ELR (cell line): ENCODE measurements around the gene LRRC59.
"Not testable (repeated sequence)": the region's sequence is repeated elsewhere in the genome, so short reads cannot be mapped to it uniquely, and the experiment has no call there.

Experiments
- DNase-seq: peaks from one replicate; pipeline ENCODE4 v3.0.0-alpha.2; 2015; ENCODE audit warnings: low read depth

LRRC59 gene

GRCh38 chr17:50397111-50397918 is at the start of gene LRRC59:
Gene LRRC59, minus strand, starts transcription at chr17:50397523. Its CDS starts 206 bp downstream, at chr17:50397317.
- DNase-seq = peak; percentile 91

DNA sequence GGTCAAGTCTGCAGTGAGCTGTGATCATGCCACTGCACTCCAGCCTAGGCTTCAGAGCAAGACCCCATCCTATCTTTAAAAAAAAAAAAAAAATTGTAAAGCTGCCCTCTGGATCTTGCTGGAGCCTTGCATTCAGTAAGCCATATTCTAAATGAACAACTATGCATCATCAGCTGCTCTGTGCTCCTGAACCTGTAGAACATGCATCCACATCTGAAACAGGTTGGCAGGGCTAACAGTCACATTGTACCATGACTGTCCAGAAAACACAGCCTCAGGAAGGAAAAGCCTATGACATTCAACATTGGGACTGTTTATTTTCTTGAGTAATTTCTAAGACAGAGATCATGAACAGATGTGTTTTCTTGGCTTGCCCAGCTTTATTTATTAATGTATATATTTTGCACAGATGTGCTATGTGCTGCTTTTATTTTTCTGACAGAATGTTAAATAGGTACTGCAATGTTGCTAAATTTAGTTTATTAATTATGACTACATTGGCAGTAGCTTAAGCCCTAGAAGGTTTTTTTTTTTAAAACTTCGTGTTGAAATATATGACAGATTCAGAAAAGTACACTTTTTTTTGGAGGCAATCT is 48.5 kb upstream of the LRRC59 start:
- no peak for DNase-seq

DNA sequence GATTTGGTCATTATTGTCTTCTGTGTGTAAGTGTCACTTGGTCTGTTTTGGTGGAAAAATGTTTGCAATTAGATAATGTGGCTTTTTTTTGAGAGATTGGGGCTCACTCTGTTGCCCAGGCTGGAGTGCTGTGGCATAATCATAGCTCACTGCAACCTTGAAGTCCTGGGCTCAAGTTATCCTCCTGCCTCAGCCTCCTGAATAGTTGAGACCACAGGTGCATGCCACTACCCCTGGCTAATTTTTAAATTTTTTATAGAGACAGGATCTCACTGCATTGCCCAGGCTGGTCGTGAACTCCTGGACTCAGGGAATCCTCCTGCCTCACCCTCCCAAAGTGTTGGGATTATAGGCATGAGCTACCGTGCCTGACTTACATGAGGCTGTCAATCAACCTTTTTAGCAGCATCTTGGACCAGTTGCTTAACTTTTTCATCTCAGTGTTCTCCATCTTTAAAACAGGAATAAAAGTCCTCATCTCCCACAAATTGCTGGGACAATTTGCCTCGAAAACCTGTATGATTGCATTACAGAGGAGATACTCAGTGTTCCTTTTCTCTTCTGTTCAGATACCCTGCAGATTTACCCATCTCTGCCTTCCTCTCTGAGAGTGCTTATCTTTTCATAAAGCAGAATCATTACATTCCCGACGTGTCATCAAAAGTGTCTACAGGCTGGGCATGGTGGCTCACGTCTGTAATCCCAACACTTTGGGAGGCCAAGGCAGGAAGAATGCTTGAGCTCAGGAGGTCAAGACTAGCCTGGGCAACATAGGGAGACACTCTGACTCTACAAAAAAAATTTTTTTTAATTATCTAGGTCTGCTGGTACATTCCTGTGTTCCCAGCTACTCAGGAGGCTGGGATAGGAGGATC is 47.8 kb upstream of the LRRC59 start:
- DNase-seq = no peak

DNA sequence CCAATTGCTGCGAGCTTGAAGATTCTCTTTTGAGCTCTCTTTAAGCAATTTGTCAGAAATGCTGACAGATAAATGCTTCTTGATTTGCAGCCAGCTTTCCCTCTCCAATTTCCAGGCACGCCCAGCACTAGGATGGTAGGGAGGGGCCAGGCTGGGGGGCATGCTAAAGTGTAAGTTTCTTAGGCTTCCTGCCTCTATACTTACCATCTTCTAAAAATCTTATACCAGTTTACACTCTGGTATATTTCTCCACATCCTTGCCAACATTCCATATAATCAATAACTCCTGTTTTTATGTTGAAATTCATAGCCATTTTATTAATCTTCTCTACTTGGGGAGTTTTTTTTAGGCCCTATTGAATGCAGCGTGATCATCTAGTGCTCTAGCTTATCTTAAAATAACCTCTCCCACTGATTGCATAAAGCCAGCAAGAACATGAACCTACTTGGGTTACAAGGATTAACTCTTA is 46.2 kb upstream of the LRRC59 start:
- no peak for DNase-seq

DNA sequence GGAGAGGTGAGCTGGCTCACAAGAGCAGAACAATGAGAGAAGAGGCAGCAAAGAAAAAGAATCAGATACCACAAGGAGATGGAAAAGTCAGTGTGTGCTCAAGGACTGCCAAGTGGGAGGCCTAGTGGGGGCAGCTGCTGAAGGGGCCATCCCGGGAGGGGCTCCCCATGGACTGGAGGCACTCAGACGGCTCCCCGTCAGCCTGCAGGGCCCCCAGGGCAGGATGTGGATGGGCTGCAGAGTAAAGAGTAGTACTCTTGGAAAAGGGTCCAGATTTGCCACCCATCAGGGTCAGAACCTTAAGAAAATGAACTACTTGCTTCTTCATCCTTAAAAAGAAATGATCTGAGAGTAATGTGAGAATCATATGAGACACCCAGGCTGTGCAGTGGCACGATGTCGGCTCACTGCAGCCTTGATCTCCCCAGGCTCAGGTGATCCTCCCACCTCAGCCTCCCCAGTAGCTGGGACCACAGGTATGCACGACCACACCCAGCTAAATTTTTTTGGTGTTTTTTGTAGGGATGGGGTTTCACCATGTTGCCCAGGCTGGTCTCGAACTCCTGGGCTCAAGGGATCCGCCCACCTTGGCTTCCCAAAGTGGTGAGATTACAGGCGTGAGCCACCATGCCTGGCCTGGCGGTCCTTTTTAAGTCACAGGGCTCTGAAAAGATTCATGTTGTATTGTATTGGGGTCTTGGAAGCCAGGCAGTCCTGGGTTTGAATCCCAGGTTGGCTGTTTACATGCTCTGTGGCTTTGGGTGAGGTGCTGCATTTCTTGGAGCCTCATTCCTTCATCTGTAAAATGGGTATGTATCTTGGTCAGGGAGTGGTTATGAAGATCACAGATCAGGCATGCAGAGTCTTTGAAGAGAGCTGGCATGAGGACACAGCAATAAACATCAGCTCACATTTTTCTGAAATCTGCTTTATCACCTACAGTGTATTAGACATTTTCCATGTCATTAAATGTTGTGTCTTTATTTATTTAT is 43.8 kb upstream of the LRRC59 start:
- no peak for DNase-seq

DNA sequence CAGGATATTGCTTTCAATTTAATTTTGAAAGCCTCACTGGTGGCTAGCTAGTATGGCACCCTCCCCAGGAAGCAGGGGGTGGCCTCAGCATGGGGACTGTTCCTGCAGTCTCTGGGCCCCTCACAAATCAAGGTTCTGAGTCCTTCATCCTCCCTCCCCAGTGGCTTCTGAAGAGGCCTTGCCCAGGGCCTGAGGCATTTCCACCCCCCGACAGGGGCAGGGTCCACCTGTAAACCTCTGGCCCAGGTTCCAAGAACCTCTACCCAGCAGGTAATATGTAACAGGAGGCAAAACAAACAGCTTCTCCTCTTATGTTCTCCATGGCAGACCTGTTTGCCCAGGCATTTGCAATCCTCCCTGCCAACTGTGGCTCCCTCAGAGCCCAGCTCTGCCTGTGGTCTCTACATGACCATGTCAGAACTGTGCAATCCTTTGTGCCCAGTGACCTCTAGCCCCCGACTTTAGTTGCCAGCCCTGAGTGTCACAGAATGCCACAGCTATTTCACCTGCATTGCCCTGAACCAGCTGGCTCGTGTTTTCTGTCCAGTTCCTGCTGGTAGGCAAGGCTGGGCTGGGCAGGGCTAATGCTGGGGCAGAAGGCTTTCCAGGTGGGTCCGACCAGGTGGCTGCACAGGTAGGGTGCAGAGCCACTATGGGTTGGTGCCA is 43.0 kb upstream of the LRRC59 start:
- DNase-seq = no peak

DNA sequence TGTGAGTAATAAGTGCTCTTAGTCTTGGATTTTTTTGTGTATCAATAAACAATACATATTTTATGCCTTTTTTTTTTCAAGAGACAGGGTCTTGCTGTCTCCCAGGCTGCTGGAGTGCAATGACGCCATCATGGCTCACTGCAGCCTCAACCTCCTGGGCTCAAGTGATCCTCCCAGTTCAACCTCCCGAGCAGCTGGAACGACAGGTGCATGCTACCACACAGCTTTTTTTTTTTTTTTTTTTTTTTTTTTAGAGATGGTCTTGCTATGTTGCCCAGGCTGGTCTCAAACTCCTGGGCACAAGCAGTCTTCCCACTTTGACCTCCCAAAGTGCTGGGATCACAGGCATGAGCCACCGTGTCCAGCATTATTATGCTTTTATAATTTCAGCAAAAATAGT is 41.7 kb upstream of the LRRC59 start:
- no peak for DNase-seq

GRCh38 chr17:50437409-50437808 is 40.1 kb upstream of the LRRC59 start:
- DNase-seq = no peak

GRCh38 chr17:50432125-50432762 is 34.9 kb upstream of the LRRC59 start:
- no peak for DNase-seq

GRCh38 chr17:50430821-50431618 is 33.7 kb upstream of the LRRC59 start:
- no peak for DNase-seq

DNA sequence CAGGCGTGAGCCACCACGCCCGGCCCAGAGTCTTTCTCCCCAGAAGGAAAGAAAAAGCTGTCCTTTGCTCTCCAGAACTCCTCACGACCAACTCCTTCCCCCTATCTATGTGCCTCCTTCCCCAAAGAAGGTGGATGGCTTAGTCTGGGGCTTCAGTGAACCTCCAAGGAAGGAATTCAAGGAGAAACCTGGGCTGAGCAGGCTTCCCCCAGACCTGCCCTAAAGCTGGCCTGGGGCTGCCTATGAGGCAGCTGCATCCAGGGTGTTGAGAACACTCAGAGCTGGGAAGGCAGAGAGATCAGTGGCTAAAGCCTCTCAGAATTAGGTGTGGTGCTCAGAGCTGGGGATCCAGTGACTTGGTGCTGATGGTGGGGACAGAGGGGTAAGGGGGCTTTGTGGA is 32.5 kb upstream of the LRRC59 start:
- no peak for DNase-seq

- DNase-seq = no peak
Observed at GRCh38 chr17:50428831-50429424, 31.6 kb upstream of the LRRC59 start.

GRCh38 chr17:50428126-50428525 is 30.8 kb upstream of the LRRC59 start:
- DNase-seq = not testable (repeated sequence)

DNA sequence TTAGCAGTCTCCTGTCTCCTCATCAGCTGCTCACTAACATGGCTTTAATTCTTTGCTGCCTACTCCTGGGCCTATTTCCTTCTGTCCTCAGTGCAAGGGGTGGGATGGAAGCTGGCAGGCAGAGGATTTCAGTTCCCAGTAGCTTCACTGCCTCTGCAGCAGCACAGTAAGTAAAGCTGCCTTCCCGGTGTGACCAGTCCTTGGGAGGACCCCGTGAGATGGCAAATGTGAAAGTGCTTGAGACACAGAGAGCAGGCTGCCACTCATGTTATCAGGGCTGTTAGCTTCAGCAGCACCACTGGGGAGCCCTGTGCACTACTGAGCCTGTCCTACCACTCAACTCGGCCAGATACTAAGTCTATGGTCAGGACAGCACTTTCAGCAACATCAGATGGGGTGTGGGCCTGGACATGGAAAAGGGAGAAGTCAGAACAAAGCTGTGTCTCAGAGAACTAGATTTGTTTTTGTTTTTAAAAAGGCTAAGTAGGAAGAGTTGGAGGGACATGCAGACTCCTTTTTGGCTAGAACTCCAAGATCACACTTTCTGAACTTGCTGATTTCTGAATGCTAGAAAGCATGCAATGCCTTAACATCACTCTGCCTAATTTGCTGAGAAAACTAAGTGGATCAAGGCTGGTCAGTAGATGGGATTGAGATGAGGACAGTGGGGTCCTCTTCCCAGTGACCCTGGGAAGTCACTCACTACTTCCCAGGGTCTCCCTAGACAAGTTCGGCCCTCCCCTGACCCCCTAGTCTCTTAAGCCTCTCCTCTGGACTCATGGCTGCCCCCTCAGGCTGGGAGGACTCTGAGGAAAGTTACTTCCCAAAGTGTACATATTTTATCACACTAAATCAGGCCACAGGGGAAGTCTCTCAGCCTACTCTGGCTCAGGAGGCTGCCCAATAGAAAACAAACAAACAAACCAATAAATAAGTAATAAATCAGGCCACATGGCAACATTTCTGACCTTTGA is 29.8 kb upstream of the LRRC59 start:
- DNase-seq = peak; percentile 60

DNA sequence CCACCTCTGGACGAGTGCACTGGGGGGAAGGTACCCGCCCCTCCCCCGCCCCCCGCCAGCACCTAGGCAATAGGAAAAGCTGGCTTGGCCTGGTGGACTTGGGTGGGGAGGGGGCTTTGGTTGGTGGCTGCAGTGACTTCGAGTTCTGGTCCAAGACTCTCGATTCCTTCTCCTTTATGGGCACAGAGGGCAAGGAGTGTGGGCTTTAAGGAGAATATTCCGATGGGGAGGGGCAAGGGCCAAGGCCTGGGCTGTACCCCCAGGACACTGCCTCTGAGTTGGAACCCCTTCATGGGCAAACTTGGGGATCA is 29.1 kb upstream of the LRRC59 start:
- DNase-seq = no peak

GRCh38 chr17:50425682-50426471 is 28.6 kb upstream of the LRRC59 start, which contains the start of gene ACSF2:
Gene ACSF2, plus strand, starts transcription at chr17:50426218. Its CDS starts 44 bp downstream, at chr17:50426262.
- peak; percentile 77 for DNase-seq
